ENCODE results near the gene PRAC2.

DNA sequence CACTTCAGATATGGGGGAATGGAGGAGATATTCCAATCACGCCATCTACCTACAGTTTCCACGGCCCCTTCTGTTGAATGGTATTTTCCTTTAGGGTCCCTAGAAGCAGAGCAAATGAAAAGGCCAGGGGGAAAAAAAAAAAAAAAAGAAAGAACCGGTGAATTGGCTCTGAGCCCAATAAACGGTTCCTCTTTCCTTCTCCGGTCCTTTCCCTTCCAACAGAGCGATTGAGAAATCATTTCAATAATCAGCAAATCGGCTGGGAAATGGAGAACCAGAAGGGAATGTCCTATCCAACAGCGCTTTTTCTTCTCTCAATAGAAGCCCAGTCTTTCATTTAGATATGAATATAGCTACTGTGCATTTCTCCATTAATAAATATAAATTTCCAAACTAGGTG, 32.4 kb downstream of the PRAC2 start:
- TF ChIP-seq EP300 (IDR thresholded peaks at IDR 0.05) (no peak), POLR2A (IDR thresholded peaks at IDR 0.05) (no peak)
- TF ChIP-seq, protein P1, sequence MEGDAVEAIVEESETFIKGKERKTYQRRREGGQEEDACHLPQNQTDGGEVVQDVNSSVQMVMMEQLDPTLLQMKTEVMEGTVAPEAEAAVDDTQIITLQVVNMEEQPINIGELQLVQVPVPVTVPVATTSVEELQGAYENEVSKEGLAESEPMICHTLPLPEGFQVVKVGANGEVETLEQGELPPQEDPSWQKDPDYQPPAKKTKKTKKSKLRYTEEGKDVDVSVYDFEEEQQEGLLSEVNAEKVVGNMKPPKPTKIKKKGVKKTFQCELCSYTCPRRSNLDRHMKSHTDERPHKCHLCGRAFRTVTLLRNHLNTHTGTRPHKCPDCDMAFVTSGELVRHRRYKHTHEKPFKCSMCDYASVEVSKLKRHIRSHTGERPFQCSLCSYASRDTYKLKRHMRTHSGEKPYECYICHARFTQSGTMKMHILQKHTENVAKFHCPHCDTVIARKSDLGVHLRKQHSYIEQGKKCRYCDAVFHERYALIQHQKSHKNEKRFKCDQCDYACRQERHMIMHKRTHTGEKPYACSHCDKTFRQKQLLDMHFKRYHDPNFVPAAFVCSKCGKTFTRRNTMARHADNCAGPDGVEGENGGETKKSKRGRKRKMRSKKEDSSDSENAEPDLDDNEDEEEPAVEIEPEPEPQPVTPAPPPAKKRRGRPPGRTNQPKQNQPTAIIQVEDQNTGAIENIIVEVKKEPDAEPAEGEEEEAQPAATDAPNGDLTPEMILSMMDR (IDR thresholded peaks at IDR 0.05) = no peak

Data from suprapubic skin (tissue), 3 donors.